Measurements from ENCODE around the gene CSPG4.
"Not testable (repeated sequence)": the region's sequence is repeated elsewhere in the genome, so short reads cannot be mapped to it uniquely, and the experiment has no call there.

Gene CSPG4

DNA sequence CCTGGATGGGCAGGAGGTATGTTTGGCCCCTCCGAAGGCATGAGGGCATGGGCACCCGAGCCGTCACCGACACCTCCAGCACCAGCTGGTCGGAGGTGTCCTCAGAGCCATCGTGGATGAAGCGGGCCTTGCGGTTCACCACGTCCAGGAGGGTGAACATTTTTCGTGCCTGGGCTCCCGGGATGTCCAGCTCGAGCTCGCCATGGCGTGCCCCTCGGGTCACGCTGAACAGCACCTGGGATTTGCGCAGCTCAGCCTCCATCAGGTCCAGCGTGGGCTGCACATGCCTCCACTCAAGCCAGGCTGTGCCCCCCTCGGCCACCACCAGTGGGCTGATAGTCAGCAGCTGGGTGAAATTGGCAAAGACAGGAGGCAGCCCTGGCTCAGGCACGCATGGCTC lies 23.2 kb downstream of the CSPG4 start:
- Histone ChIP-seq H3K4me1 (ENCODE audit: control insufficient read depth in 1 of 2, insufficient read depth in 2 of 2, low read length in 2 of 2) (peaks cover 4 to 22% of the 10 kb centered on the region in 2 donors), H3K36me3 (ENCODE audit: control insufficient read depth in 1 of 2, insufficient read depth in 2 of 2, low read length in 2 of 2) (peaks cover 0 to 43% of the 10 kb centered on the region in 2 donors)
- not testable (repeated sequence) for H3K9me3 ChIP-seq (ENCODE audit: control insufficient read depth in 1 of 2, low read length in 2 of 2); H3K27me3 ChIP-seq (ENCODE audit: low read depth, low read length); H3K27ac ChIP-seq (ENCODE audit: low read length); H3K4me3 ChIP-seq (ENCODE audit: low read depth in 1 of 2, low read length in 2 of 2)

- H3K27ac ChIP-seq (ENCODE audit: low read length), result no peak overlapping the region
These were observed 23.8 kb downstream of the CSPG4 start for GRCh38 chr15:75688831-75689230.

GRCh38 chr15:75688278-75688557 lies 24.4 kb downstream of the CSPG4 start:
- Histone ChIP-seq H3K4me1 (ENCODE audit: control insufficient read depth in 1 of 2, insufficient read depth in 2 of 2, low read length in 2 of 2) (peaks cover 0 to 10% of the 10 kb centered on the region in 2 donors), H3K9me3 (ENCODE audit: control insufficient read depth in 1 of 2, low read length in 2 of 2) (no peaks in the 10 kb centered on the region), H3K27me3 (ENCODE audit: low read depth, low read length) (no peaks in the 10 kb centered on the region), H3K36me3 (ENCODE audit: control insufficient read depth in 1 of 2, insufficient read depth in 2 of 2, low read length in 2 of 2) (peaks cover 0 to 46% of the 10 kb centered on the region in 2 donors), H3K4me3 (ENCODE audit: low read depth in 1 of 2, low read length in 2 of 2) (no peak overlapping the region), H3K27ac (ENCODE audit: low read length) (no peak overlapping the region)

More at GRCh38 chr15:75688831-75689230, 23.8 kb downstream of the CSPG4 start:
- Histone ChIP-seq H3K36me3 (ENCODE audit: control insufficient read depth in 1 of 2, insufficient read depth in 2 of 2, low read length in 2 of 2) (peaks cover 0 to 43% of the 10 kb centered on the region in 2 donors), H3K9me3 (ENCODE audit: control insufficient read depth in 1 of 2, low read length in 2 of 2) (no peaks in the 10 kb centered on the region), H3K27me3 (ENCODE audit: low read depth, low read length) (no peaks in the 10 kb centered on the region), H3K4me1 (ENCODE audit: control insufficient read depth in 1 of 2, insufficient read depth in 2 of 2, low read length in 2 of 2) (peaks cover 0 to 16% of the 10 kb centered on the region in 2 donors), H3K4me3 (ENCODE audit: low read depth in 1 of 2, low read length in 2 of 2) (no peak overlapping the region)

GRCh38 chr15:75687486-75688277 lies 25.0 kb downstream of the CSPG4 start:
- Histone ChIP-seq H3K27ac (ENCODE audit: low read length) (no peak overlapping the region), H3K9me3 (ENCODE audit: control insufficient read depth in 1 of 2, low read length in 2 of 2) (no peaks in the 10 kb centered on the region)

GRCh38 chr15:75686212-75686642 lies 26.4 kb downstream of the CSPG4 start:
- not testable (repeated sequence) for H3K4me1 ChIP-seq (ENCODE audit: control insufficient read depth in 1 of 2, insufficient read depth in 2 of 2, low read length in 2 of 2); H3K27ac ChIP-seq (ENCODE audit: low read length); H3K9me3 ChIP-seq (ENCODE audit: control insufficient read depth in 1 of 2, low read length in 2 of 2); H3K27me3 ChIP-seq (ENCODE audit: low read depth, low read length); H3K4me3 ChIP-seq (ENCODE audit: low read depth in 1 of 2, low read length in 2 of 2)
- peaks cover 0 to 57% of the 10 kb centered on the region in 2 donors for H3K36me3 ChIP-seq (ENCODE audit: control insufficient read depth in 1 of 2, insufficient read depth in 2 of 2, low read length in 2 of 2)

More at GRCh38 chr15:75687486-75688277, 25.0 kb downstream of the CSPG4 start:
- no peak overlapping the region for H3K4me3 ChIP-seq (ENCODE audit: low read depth in 1 of 2, low read length in 2 of 2)
- no peaks in the 10 kb centered on the region for H3K27me3 ChIP-seq (ENCODE audit: low read depth, low read length)
- H3K4me1 ChIP-seq (ENCODE audit: control insufficient read depth in 1 of 2, insufficient read depth in 2 of 2, low read length in 2 of 2), result peaks cover 0 to 9% of the 10 kb centered on the region in 2 donors
- peaks cover 0 to 51% of the 10 kb centered on the region in 2 donors for H3K36me3 ChIP-seq (ENCODE audit: control insufficient read depth in 1 of 2, insufficient read depth in 2 of 2, low read length in 2 of 2)

DNA sequence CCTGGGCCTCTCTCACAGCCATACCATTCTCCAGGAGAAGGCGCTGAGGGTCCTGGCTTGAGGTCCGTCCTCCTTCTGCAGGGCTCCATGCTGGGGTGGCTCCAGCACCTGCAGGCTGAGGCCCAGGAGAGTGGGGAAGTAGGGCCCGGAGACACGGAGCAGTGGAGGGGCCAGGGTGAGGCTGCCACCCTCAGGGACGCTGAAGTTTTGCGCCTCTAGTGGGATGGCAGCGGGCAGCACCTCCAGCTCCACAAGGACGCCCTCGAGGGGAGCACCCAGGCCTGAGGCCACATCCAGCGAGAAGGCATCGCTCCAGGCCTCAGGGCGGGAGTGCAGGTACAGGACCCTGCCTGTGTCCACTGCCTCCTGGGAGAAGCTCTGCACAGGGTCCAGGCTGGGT lies 27.5 kb downstream of the CSPG4 start:
- H3K36me3 ChIP-seq (ENCODE audit: control insufficient read depth in 1 of 2, insufficient read depth in 2 of 2, low read length in 2 of 2), result peaks cover 0 to 55% of the 10 kb centered on the region in 2 donors
- H3K27ac ChIP-seq (ENCODE audit: low read length), result no peak overlapping the region
- H3K4me3 ChIP-seq (ENCODE audit: low read depth in 1 of 2, low read length in 2 of 2), result no peak overlapping the region

GRCh38 chr15:75684648-75685047 lies 28.0 kb downstream of the CSPG4 start:
- no peak overlapping the region for H3K4me3 ChIP-seq (ENCODE audit: low read depth in 1 of 2, low read length in 2 of 2)
- H3K9me3 ChIP-seq (ENCODE audit: control insufficient read depth in 1 of 2, low read length in 2 of 2), result no peaks in the 10 kb centered on the region
- peaks cover 0 to 54% of the 10 kb centered on the region in 2 donors for H3K36me3 ChIP-seq (ENCODE audit: control insufficient read depth in 1 of 2, insufficient read depth in 2 of 2, low read length in 2 of 2)
- H3K27me3 ChIP-seq (ENCODE audit: low read depth, low read length), result no peaks in the 10 kb centered on the region
- H3K27ac ChIP-seq (ENCODE audit: low read length), result no peak overlapping the region
- peaks cover 0 to 9% of the 10 kb centered on the region in 2 donors for H3K4me1 ChIP-seq (ENCODE audit: control insufficient read depth in 1 of 2, insufficient read depth in 2 of 2, low read length in 2 of 2)

More for the DNA sequence above, 27.5 kb downstream of the CSPG4 start:
- Histone ChIP-seq H3K4me1 (ENCODE audit: control insufficient read depth in 1 of 2, insufficient read depth in 2 of 2, low read length in 2 of 2) (peaks cover 0 to 9% of the 10 kb centered on the region in 2 donors), H3K9me3 (ENCODE audit: control insufficient read depth in 1 of 2, low read length in 2 of 2) (no peaks in the 10 kb centered on the region), H3K27me3 (ENCODE audit: low read depth, low read length) (no peaks in the 10 kb centered on the region)

DNA sequence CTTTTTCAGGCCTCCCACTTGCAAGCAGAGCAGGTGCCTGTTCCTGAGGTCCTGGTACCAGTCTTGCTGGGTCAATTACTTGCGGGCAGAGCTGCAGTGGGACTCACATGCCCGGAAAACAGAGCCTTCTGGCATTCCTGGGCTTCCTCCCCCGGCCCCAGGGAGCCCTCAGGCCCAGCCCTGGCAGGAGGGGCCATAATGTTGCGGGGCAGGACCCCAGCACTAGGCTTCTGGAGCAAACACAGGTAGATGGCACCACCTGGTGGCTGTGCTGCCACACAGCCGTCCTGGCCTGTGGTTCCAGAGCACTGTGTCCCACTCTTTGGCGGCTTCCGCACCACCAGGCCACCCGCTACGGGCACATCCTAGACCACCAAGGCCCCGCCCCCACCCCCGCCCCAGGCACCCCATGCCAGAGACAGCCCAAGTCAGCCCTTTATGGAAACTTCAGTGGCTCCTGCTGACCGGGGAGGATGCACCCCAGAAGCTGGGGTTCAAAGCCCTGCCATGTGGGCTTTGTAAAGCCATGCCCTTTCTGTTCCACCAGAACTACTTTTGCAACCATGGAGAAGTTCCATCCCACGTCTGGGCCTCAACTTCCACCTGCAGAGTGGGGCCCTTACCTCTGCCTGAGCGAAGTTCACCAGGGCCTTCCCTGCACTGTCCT lies 28.9 kb downstream of the CSPG4 start:
- not testable (repeated sequence) for H3K27me3 ChIP-seq (ENCODE audit: low read depth, low read length); H3K27ac ChIP-seq (ENCODE audit: low read length); H3K9me3 ChIP-seq (ENCODE audit: control insufficient read depth in 1 of 2, low read length in 2 of 2); H3K4me3 ChIP-seq (ENCODE audit: low read depth in 1 of 2, low read length in 2 of 2); H3K4me1 ChIP-seq (ENCODE audit: control insufficient read depth in 1 of 2, insufficient read depth in 2 of 2, low read length in 2 of 2)
- H3K36me3 ChIP-seq (ENCODE audit: control insufficient read depth in 1 of 2, insufficient read depth in 2 of 2, low read length in 2 of 2), result peaks cover 0 to 48% of the 10 kb centered on the region in 2 donors

- no peaks in the 10 kb centered on the region for H3K9me3 ChIP-seq (ENCODE audit: control insufficient read depth in 1 of 2, low read length in 2 of 2)
- H3K27me3 ChIP-seq (ENCODE audit: low read depth, low read length), result no peaks in the 10 kb centered on the region
- no peak overlapping the region for H3K27ac ChIP-seq (ENCODE audit: low read length)
- H3K36me3 ChIP-seq (ENCODE audit: control insufficient read depth in 1 of 2, insufficient read depth in 2 of 2, low read length in 2 of 2), result peaks cover 0 to 44% of the 10 kb centered on the region in 2 donors
- no peak overlapping the region for H3K4me3 ChIP-seq (ENCODE audit: low read depth in 1 of 2, low read length in 2 of 2)
- peaks cover 0 to 9% of the 10 kb centered on the region in 2 donors for H3K4me1 ChIP-seq (ENCODE audit: control insufficient read depth in 1 of 2, insufficient read depth in 2 of 2, low read length in 2 of 2)
These were observed 30.2 kb downstream of the CSPG4 start for GRCh38 chr15:75682181-75683135.

DNA sequence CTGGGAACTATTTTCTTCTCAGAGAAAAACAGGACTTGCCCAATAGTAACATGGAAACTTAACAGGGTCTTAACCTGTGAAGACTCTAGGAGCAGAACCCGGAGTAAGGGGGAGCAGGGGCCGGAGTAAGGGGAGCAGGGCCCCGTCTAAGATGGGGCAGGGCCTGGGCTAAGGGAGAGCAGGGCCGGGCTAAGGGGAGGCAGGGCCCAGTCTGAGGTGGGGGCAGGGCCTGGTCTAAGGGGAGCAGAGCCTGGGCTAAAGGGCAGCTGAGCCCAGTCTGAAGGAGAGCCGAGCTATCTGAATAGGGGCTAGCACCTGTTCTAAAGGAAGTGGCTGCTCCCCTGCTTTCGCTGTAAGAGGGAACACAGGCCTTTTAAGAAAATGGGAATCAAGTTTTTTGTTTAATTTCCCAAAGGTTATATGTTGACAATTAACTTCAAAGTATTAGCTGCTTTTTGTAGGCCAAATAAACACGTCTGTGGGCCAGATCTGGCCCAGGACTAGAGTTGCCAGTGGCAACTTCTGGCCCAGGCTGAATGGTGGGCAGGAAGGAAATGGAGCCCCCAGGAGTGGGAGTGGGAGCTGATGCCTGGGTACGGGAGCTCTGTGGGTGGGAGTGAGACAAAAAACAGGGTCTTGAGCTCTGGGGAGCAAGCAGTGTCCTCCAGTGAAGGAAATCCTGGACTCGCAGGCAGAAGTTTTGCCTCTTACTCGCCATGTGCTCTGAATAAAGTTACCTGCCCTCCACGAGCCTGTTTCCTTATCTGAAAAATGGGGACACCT lies 32.5 kb downstream of the CSPG4 start:
- no peak overlapping the region for H3K27ac ChIP-seq (ENCODE audit: low read length)

More for the DNA sequence above, 32.5 kb downstream of the CSPG4 start:
- H3K36me3 ChIP-seq (ENCODE audit: control insufficient read depth in 1 of 2, insufficient read depth in 2 of 2, low read length in 2 of 2), result peaks cover 0 to 58% of the 10 kb centered on the region in 2 donors
- no peak overlapping the region for H3K4me3 ChIP-seq (ENCODE audit: low read depth in 1 of 2, low read length in 2 of 2)
- peaks cover 0 to 4% of the 10 kb centered on the region in 2 donors for H3K4me1 ChIP-seq (ENCODE audit: control insufficient read depth in 1 of 2, insufficient read depth in 2 of 2, low read length in 2 of 2)
- H3K9me3 ChIP-seq (ENCODE audit: control insufficient read depth in 1 of 2, low read length in 2 of 2), result no peaks in the 10 kb centered on the region
- H3K27me3 ChIP-seq (ENCODE audit: low read depth, low read length), result no peaks in the 10 kb centered on the region
